ENCODE measurements around the gene TRAF7.
"Not testable (repeated sequence)": the region's sequence is repeated elsewhere in the genome, so short reads cannot be mapped to it uniquely, and the experiment has no call there.

Gene TRAF7

DNA sequence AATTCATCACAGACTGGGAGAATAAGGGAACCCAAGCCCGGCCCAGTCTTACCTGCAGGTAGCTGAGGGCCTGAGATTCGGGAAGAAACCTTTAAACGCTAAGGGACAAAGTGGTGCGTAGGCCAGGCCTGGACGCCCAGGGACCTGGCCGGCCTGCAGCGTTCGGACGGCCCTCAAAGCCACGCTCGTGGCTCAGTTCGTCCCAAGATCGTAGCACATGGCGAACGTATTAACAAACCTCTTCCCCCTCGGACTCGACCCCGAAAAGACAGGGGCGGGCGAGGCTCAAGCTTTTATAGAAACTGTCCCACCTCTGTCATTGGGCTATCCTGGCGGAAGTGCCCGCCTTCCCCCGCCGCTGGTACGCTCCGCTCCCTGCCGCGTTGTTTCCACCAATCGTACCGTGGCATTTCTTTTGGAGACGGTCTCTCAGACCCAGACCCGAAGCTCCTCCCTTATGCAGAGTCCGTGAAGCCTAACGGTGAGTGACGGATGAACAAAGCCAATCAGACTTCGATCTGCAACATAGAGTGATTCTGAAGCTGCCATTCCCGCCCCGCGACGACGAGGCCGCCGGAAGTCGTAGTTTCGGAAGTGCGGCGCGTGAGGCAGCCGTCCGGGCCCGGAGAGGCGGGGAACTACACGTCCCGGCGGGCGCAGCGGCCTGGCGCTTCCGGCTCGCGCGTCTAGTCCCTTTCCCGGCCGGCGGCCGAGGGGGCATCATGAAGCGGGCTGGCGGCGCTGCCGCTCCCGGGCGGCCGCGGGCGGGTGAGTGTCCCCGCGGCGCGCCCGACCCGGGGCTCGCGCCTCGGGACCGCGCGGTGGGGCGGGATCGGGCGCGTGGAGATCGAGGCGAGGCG lies at the start of gene TRAF7:
TSS of gene TRAF7 (plus strand) at position 692 of the 860 bp plus-strand sequence. CDS start 8,139 bp downstream, outside the sequence.
- DNase-seq = peak; percentile 100

- not testable (repeated sequence) for DNase-seq
These were observed 49.4 kb upstream of the TRAF7 start for GRCh38 chr16:2106211-2106610.

- not testable (repeated sequence) for DNase-seq
These were observed 48.3 kb upstream of the TRAF7 start for GRCh38 chr16:2107121-2107790.

GRCh38 chr16:2107791-2108125 lies 47.8 kb upstream of the TRAF7 start:
- DNase-seq = not testable (repeated sequence)

- DNase-seq = not testable (repeated sequence)
These were observed 46.9 kb upstream of the TRAF7 start for GRCh38 chr16:2108446-2109270.

- DNase-seq = not testable (repeated sequence)
These were observed 46.4 kb upstream of the TRAF7 start for GRCh38 chr16:2109271-2109580.

GRCh38 chr16:2109872-2110271 lies 45.7 kb upstream of the TRAF7 start:
- DNase-seq = not testable (repeated sequence)

DNA sequence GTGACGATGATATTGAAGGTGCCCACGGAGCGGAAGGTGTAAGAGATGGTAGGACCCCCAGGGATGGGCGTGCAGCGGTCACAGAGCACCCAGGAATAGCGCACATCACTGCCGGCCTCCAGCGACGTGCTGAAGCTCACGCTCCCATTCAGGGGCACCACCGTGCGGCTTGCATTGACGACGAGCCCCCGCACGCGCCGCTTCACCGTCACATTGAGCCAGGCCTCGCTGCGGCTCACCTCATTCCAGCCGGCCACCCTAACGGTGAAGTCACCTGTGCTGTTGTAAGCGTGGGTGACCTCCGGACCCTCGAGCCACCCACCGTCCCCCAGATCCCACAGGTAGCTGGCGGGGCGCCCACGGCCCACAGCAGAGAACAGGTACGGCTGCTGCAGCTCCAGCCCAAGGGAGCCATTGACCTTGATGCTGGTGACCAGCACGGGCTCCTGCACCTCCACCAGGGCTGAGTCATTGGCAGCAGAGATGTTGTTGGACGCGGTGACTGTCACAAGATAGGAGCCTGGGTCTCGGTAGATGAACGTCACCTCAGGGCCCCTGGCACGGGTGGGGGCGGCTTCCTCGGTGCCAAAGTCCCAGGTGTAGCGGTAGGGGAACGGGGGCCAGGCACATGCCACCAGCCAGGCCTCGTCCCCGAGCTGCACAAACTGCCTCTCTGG lies 45.1 kb upstream of the TRAF7 start:
- DNase-seq = not testable (repeated sequence)

DNA sequence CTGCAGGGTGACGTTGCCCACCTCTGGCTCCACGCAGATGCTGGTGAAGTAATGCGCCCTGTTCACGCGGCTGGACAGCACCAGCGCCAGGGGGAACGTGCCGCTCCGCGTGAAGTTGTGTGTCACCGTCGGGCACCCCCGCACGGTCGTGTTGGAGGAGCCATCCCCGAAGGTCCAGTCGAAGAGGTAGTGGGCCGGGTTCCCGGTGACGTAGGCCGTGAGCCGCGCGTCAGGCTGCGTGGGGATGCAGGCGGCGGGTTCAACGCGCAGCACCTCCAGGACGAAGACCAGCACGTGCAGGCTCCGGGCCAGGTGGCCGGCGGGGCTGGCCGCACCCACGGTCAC lies 44.6 kb upstream of the TRAF7 start:
- not testable (repeated sequence) for DNase-seq

DNA sequence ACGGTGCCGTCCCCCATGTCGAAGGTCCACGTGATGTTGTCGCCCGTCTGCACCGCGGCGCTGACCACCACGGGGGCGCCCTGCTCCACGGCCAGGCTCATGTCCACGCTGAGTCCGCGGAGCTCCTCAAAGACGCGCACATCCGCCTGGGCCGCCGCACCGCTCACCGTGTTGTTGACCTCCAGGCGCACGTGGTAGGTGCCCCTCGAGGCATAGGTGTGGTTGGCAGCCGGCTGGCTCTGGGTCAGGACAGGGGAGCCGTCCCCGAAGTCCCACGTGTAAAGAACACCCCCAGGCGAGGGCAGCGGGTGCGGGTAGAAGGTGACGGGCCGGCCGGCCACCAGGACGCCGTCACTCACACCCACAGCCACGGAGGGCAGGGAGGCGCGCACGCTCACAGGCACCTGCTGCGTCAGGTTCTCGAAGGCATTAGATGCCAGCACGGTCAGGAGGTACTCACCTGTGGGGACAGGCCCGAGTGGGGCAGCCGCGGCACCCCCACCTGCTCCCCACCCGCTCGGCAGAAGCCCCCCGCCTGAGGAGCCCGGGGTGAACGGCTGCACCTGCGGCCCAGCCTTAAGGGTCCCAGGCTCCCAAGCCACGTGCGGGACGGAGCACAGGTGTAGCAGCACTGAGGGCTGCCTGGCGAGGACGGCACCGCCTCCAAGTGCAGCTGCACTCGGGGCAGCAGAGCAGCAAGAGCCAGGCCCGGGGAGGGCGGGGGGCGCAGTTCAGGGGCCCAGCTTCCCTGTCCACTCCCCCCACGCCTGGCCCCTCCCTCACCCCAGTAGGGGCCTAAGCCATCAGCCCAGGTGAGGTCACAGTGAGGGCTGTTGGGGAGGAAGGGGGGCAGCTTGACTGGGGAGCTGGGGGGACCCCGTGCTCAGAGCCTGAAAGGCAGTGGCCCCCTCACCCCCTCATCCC lies 43.9 kb upstream of the TRAF7 start:
- DNase-seq = not testable (repeated sequence)

- not testable (repeated sequence) for DNase-seq
These were observed 43.0 kb upstream of the TRAF7 start for GRCh38 chr16:2112539-2113106.

DNA sequence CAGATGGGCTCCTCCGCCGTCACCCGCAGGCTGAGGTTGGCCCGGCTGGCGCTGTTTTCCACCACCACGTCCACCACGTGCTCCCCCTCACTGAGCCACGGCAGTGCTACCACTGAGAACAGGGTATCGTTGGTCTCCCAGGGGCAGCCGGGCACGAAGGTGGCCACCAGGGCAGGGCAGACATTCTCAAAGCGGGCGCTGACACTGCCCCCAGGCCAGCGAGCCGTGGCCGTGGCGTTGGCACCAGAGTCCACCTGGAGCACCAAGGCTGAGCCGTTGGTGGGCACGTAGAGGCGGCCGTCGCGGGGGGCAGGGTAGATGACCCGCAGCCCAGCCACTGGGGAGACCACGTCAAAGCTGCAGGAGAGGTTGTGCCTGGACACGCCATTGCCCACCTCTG lies 41.4 kb upstream of the TRAF7 start:
- DNase-seq = not testable (repeated sequence)

GRCh38 chr16:2114885-2115590 lies 40.5 kb upstream of the TRAF7 start:
- not testable (repeated sequence) for DNase-seq

- DNase-seq = no peak
These were observed 40.0 kb upstream of the TRAF7 start for GRCh38 chr16:2115591-2115973.

GRCh38 chr16:2116428-2116827 lies 39.2 kb upstream of the TRAF7 start:
- not testable (repeated sequence) for DNase-seq

GRCh38 chr16:2117341-2117740 lies 38.2 kb upstream of the TRAF7 start:
- DNase-seq = not testable (repeated sequence)

GRCh38 chr16:2117960-2118722 lies 37.4 kb upstream of the TRAF7 start:
- DNase-seq = not testable (repeated sequence)

DNA sequence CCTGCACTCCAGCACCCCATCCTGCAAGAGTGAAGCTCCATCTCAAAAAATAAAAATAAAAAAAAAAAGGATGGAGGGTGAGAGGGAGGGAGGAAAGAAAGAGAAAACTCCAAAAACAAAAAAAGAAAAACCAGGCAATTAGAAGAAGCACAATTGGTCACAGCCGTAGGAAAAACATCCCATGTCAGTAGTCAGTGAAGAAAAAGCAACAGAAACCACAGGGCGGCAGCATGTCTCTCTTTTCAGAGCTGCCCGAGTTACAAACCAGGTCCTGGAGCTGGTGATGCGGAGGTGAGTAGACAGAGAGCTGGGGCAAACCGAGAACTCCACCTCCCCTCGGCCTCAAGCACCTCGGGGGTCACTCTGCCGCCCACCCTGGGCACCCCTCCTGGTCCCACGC lies 34.3 kb upstream of the TRAF7 start:
- peak; percentile 52 for DNase-seq

GRCh38 chr16:2121853-2122252 lies 33.7 kb upstream of the TRAF7 start:
- DNase-seq = no peak

- DNase-seq = no peak
These were observed 33.2 kb upstream of the TRAF7 start for GRCh38 chr16:2122429-2122828.

Data from CD4-positive, alpha-beta T cell treated with Interleukin-17A for 1 hour (primary cell).